Measurements from ENCODE around the gene CDK13. TPM values are rescaled to one million over a fixed set of nuclear protein-coding genes. Genes with fewer than 3 reads are reported as not detected.

CDK13 gene
- total and polyA plus RNA-seq, 4 donors: 13.3 to 124 (median 30.8) TPM

DNA sequence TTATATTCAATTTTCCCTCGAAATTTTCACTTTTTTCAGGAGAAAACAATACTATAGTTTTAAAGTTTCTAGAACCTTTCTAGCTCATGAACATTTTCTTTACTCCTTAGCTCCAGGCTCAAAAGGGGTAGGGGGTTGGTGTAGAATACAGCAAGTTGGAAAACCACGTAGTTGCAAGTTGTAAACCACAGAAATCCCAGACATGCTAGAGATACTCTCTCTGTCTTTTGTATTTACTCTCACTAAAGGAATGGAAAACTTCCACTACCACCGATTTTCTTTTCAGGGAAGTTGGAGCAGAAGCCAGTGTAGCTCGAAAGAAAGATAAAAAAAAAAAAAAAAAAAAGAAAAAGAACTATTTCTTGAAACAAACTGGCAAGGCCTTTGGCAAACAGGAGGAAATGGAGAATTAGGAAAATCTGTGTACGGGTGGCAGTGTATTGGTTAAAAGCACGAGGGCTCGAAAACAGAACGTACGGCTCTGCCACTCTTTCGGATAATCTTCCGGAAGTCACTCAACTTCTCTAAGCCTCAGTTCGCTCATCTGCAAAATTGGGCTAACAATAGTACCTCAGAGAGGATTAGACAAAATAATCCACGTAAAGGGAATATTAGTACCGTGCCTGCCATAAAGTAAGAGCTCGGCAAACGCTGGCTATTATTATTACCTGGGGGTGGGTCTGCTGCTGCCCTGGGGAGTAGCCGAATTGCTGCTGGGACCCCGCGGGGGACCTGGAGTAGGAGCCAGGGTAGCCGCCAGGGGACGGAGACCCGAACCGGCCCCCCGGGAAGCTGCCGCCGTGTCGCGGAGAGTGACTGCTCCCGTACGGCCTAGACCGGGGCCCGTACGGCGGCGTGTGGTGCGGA lies 183.7 kb downstream of the CDK13 start:
- peak; percentile 65 for ATAC-seq (ENCODE audit: insufficient read depth, low FRiP score)
- no peaks in the 10 kb centered on the region for H3K9me3 ChIP-seq (ENCODE audit: control insufficient read depth in 4 of 4, insufficient read depth in 3 of 4, low read length in 3 of 4)
- peak in 1 of 3 donors; percentile 25 for DNase-seq
- peak overlapping the region; percentile 91 to 92 for H3K9ac ChIP-seq (ENCODE audit: insufficient read depth in 1 of 2, low read length in 2 of 2)
- H3K4me1 ChIP-seq (ENCODE audit: control insufficient read depth in 5 of 5, insufficient read depth in 5 of 5, low read length in 5 of 5): peaks cover 0 to 9% (median 5%) of the 10 kb centered on the region in 5 donors
- TF ChIP-seq, protein P1, sequence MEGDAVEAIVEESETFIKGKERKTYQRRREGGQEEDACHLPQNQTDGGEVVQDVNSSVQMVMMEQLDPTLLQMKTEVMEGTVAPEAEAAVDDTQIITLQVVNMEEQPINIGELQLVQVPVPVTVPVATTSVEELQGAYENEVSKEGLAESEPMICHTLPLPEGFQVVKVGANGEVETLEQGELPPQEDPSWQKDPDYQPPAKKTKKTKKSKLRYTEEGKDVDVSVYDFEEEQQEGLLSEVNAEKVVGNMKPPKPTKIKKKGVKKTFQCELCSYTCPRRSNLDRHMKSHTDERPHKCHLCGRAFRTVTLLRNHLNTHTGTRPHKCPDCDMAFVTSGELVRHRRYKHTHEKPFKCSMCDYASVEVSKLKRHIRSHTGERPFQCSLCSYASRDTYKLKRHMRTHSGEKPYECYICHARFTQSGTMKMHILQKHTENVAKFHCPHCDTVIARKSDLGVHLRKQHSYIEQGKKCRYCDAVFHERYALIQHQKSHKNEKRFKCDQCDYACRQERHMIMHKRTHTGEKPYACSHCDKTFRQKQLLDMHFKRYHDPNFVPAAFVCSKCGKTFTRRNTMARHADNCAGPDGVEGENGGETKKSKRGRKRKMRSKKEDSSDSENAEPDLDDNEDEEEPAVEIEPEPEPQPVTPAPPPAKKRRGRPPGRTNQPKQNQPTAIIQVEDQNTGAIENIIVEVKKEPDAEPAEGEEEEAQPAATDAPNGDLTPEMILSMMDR (IDR thresholded peaks at IDR 0.05; ENCODE audit: control extremely low read depth, extremely low read depth): no peak
- no peaks in the 10 kb centered on the region for H3K27me3 ChIP-seq (ENCODE audit: control insufficient read depth in 3 of 3, insufficient read depth in 3 of 3, low read length in 2 of 3)
- 1 to 2% methylated on average over 30 to 36 of the region's 36 CpGs for WGBS, 2 donors
- peak overlapping the region; percentile 97 for H3K4me3 ChIP-seq
- peaks cover 0 to 2% (median 0%) of the 10 kb centered on the region in 4 donors for H3K36me3 ChIP-seq (ENCODE audit: control insufficient read depth in 4 of 4, insufficient read depth in 4 of 4, low read length in 4 of 4)
- H3K27ac ChIP-seq (ENCODE audit: low read depth in 1 of 2, low read length in 1 of 2): peak overlapping the region; percentile 89 to 93

DNA sequence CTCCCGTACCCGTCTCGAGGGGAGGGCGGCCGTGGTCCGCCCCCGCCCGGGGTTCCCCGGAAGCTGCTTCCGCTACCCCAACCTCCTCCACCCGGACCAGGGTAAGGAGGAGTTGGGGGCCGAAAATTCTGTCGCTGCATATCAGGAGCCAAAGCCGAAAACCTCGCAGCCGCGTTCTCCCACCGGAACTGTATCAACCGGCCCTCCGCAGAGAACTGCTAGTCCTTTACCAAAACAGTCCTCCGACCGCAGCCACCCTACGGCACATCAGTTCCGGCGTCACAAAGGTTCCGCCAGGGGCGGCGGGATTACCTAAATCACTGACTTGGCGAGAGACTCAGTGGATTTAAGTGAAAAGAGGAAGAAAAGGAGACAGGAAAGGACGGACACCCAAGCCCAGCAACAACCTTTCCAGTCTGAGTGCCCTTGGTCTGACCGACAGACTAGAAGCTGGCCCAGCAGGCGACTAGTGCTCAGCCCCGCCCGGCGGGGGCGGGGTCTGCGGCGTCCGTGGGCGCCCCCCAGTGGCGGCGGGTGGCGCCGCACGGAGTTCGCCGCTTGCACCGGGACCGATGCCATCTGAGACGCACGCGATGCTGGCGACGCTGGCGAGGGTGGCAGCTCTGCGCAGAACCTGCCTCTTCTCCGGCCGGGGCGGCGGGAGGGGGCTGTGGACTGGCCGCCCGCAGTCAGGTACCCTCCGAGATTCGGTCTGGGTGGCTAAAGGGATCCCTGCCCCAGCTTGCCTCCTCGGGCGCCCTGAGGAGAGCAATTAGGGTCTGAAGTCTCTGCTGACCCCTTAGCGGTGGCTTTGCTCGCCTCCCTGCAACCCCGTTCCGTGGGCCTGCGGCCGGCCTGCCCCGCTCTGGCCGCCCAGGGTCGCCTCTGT lies 184.6 kb downstream of the CDK13 start, which contains the start of the genes MPLKIP and SUGCT:
TSS of gene MPLKIP (minus strand) at position 195 of the 889 bp plus-strand sequence. CDS start at position 140, 55 bp downstream.
TSS of gene SUGCT (plus strand) at position 578 of the 889 bp plus-strand sequence.
- peak within 1 kb of the TSS; percentile 97 for H3K4me3 ChIP-seq
- 0 to 1% methylated on average over 71 to 75 of the region's 75 CpGs for WGBS, 2 donors
- DNase-seq: peak; percentile 89 to 94 (median 94)
- H3K36me3 ChIP-seq (ENCODE audit: control insufficient read depth in 4 of 4, insufficient read depth in 4 of 4, low read length in 4 of 4): no peaks in the 10 kb centered on the region
- TF ChIP-seq, protein P1 (IDR thresholded peaks at IDR 0.05; ENCODE audit: control extremely low read depth, extremely low read depth): peak; percentile 64
- H3K9me3 ChIP-seq (ENCODE audit: control insufficient read depth in 4 of 4, insufficient read depth in 3 of 4, low read length in 3 of 4): no peaks in the 10 kb centered on the region
- peak within 1 kb of the TSS; percentile 89 to 93 for H3K27ac ChIP-seq (ENCODE audit: low read depth in 1 of 2, low read length in 1 of 2)
- H3K4me1 ChIP-seq (ENCODE audit: control insufficient read depth in 5 of 5, insufficient read depth in 5 of 5, low read length in 5 of 5): peaks cover 0 to 9% (median 3%) of the 10 kb centered on the region in 5 donors
- no peaks in the 10 kb centered on the region for H3K27me3 ChIP-seq (ENCODE audit: control insufficient read depth in 3 of 3, insufficient read depth in 3 of 3, low read length in 2 of 3)
- peak; percentile 99 for ATAC-seq (ENCODE audit: insufficient read depth, low FRiP score)
- H3K9ac ChIP-seq (ENCODE audit: insufficient read depth in 1 of 2, low read length in 2 of 2): peak within 1 kb of the TSS; percentile 91 to 92

DNA sequence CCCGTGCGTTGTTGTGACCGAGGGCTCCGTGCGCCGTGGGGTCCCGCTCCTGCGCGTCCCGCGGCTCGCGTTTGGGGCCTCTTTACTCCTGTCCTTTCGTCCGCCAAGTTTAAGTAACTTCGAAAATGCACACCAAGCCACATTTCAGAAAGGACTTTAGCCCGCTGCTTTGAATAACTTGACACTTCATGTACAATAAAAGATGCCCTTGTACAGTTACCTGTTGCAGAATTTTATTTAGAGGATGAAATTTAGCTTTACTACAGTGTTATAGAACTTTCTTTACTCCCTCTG lies 185.2 kb downstream of the CDK13 start:
- peak in 1 of 3 donors; percentile 50 for DNase-seq
- H3K4me1 ChIP-seq (ENCODE audit: control insufficient read depth in 5 of 5, insufficient read depth in 5 of 5, low read length in 5 of 5): peaks cover 0 to 9% (median 3%) of the 10 kb centered on the region in 5 donors
- H3K9ac ChIP-seq (ENCODE audit: insufficient read depth in 1 of 2, low read length in 2 of 2): peak overlapping the region; percentile 26 to 91
- H3K4me3 ChIP-seq: peak overlapping the region; percentile 50
- 7 to 9% methylated on average over 17 of the region's 17 CpGs for WGBS, 2 donors
- TF ChIP-seq, protein P1 (IDR thresholded peaks at IDR 0.05; ENCODE audit: control extremely low read depth, extremely low read depth): no peak
- no peaks in the 10 kb centered on the region for H3K9me3 ChIP-seq (ENCODE audit: control insufficient read depth in 4 of 4, insufficient read depth in 3 of 4, low read length in 3 of 4)
- no peaks in the 10 kb centered on the region for H3K36me3 ChIP-seq (ENCODE audit: control insufficient read depth in 4 of 4, insufficient read depth in 4 of 4, low read length in 4 of 4)
- peak overlapping the region; percentile 64 to 78 for H3K27ac ChIP-seq (ENCODE audit: low read depth in 1 of 2, low read length in 1 of 2)
- no peaks in the 10 kb centered on the region for H3K27me3 ChIP-seq (ENCODE audit: control insufficient read depth in 3 of 3, insufficient read depth in 3 of 3, low read length in 2 of 3)
- ATAC-seq (ENCODE audit: insufficient read depth, low FRiP score): peak; percentile 6
